Panc1 (cell line): ENCODE data around the gene TMEM253.

ENCODE experiments used
- TF ChIP-seq, protein P1 (sequence below): fragments of 450-650 bp; IDR thresholded peaks from 2 replicates; pipeline ENCODE4 v1.5.1; 2017; ENCODE audit warnings: mild to moderate bottlenecking
- TF ChIP-seq, protein P2 (sequence below), 2 experiments: IDR thresholded peaks; 2 replicates each; pipeline ENCODE4 v1.6.1; 2011 to 2012; ENCODE audit warnings: low read depth in 2 of 2, control low read depth in 1 of 2, low read length in 1 of 2, mild to moderate bottlenecking in 1 of 2, moderate library complexity in 1 of 2; ENCODE audit not compliant: insufficient read depth in 1 of 2

DNA sequence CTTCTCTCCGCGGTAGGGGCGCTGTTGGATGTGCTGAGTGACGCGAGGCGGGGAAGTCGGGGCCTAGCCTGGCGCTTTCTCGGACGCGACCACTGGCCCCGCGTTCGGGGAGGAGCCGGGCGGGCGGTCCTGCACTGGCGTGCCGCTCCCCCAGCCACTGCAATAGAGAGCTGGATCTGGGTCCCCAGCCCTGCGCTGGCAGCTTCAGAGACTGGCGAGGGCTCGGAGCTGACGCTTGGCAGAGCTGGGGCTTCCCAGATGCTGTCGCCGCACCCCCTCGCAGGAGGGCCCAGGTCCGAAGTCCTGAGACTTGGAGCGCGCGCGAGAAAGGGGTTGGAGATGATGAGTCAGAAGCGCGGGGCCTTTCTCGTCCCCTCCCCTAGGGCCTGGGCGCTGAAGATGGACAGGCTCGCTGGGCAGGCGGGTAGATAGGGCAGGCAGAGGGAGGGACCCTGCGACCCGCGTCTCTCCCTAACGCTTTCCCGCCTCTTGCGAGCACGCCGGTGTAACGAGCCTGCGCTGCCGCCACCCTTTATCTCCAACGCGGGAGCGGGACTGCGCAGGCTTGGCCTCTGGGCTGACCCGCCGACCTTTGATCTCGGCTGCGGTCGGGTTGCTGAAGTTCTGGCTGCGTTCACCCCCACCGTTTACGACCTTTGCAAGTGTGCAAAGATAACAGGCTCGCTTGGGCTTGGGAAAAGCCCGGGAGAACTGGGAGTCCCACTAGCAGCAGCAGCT lies 3.0 kb downstream of the TMEM253 start:
- TF ChIP-seq, protein P1, sequence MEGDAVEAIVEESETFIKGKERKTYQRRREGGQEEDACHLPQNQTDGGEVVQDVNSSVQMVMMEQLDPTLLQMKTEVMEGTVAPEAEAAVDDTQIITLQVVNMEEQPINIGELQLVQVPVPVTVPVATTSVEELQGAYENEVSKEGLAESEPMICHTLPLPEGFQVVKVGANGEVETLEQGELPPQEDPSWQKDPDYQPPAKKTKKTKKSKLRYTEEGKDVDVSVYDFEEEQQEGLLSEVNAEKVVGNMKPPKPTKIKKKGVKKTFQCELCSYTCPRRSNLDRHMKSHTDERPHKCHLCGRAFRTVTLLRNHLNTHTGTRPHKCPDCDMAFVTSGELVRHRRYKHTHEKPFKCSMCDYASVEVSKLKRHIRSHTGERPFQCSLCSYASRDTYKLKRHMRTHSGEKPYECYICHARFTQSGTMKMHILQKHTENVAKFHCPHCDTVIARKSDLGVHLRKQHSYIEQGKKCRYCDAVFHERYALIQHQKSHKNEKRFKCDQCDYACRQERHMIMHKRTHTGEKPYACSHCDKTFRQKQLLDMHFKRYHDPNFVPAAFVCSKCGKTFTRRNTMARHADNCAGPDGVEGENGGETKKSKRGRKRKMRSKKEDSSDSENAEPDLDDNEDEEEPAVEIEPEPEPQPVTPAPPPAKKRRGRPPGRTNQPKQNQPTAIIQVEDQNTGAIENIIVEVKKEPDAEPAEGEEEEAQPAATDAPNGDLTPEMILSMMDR = peak; percentile 72
- TF ChIP-seq, protein P2, sequence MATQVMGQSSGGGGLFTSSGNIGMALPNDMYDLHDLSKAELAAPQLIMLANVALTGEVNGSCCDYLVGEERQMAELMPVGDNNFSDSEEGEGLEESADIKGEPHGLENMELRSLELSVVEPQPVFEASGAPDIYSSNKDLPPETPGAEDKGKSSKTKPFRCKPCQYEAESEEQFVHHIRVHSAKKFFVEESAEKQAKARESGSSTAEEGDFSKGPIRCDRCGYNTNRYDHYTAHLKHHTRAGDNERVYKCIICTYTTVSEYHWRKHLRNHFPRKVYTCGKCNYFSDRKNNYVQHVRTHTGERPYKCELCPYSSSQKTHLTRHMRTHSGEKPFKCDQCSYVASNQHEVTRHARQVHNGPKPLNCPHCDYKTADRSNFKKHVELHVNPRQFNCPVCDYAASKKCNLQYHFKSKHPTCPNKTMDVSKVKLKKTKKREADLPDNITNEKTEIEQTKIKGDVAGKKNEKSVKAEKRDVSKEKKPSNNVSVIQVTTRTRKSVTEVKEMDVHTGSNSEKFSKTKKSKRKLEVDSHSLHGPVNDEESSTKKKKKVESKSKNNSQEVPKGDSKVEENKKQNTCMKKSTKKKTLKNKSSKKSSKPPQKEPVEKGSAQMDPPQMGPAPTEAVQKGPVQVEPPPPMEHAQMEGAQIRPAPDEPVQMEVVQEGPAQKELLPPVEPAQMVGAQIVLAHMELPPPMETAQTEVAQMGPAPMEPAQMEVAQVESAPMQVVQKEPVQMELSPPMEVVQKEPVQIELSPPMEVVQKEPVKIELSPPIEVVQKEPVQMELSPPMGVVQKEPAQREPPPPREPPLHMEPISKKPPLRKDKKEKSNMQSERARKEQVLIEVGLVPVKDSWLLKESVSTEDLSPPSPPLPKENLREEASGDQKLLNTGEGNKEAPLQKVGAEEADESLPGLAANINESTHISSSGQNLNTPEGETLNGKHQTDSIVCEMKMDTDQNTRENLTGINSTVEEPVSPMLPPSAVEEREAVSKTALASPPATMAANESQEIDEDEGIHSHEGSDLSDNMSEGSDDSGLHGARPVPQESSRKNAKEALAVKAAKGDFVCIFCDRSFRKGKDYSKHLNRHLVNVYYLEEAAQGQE (IDR thresholded peaks at IDR 0.05; ENCODE audit: insufficient read depth in 1 of 2, low read depth in 2 of 2, low read length in 1 of 2) = no peak
